ENCODE data around the gene TRAF6.

- TF ChIP-seq POLR2A (IDR thresholded peaks at IDR 0.05; ENCODE audit: low read depth) = no peak
- TF ChIP-seq, protein P1, sequence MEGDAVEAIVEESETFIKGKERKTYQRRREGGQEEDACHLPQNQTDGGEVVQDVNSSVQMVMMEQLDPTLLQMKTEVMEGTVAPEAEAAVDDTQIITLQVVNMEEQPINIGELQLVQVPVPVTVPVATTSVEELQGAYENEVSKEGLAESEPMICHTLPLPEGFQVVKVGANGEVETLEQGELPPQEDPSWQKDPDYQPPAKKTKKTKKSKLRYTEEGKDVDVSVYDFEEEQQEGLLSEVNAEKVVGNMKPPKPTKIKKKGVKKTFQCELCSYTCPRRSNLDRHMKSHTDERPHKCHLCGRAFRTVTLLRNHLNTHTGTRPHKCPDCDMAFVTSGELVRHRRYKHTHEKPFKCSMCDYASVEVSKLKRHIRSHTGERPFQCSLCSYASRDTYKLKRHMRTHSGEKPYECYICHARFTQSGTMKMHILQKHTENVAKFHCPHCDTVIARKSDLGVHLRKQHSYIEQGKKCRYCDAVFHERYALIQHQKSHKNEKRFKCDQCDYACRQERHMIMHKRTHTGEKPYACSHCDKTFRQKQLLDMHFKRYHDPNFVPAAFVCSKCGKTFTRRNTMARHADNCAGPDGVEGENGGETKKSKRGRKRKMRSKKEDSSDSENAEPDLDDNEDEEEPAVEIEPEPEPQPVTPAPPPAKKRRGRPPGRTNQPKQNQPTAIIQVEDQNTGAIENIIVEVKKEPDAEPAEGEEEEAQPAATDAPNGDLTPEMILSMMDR (IDR thresholded peaks at IDR 0.05) = no peak
Observed at GRCh38 chr11:36488096-36488495, 22.0 kb downstream of the TRAF6 start.
